Measurements from ENCODE around the gene GADL1.

GADL1 gene

DNA sequence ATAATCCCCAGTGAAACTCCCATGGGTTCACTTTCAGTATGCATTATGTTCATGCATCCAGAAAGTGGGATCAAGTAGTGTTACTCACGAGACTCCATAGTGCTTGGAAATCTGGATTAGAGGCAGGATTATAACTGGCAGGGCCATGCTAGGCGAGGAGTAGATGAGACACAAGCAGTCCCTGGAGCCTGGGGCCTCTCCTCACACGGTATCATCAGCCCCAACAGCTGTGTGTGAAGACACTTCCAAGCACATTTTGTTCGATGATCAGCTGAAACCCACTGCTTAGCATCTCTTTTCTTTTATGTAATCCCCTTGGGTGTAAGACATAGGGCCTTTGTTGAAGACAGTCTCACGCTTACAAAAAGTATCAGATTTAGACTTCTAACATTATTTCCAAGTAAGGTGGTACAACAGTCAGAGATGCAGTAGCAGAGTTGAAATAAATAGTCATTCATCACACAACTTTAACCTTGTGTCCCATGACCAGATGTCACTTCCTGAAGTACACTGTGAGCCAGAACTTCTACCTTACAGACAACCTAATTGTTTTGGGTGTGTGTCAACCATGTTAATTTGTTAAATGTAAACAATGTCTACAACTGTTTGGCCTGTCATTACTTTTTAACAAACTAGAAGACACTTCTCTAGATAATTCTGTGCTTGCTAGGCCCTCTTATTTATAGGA, 116.9 kb downstream of the GADL1 start:
- Histone ChIP-seq H3K9me3 (ENCODE audit: low read length) (no peaks in the 10 kb centered on the region), H2AFZ (ENCODE audit: low read depth, low read length) (no peak overlapping the region), H3K4me1 (ENCODE audit: insufficient read depth, low read length) (no peaks in the 10 kb centered on the region), H3K36me3 (ENCODE audit: insufficient read depth, low read length) (no peaks in the 10 kb centered on the region), H3K4me3 (ENCODE audit: low read length) (no peak overlapping the region), H3K27me3 (ENCODE audit: insufficient read depth, low read length) (no peaks in the 10 kb centered on the region)

DNA sequence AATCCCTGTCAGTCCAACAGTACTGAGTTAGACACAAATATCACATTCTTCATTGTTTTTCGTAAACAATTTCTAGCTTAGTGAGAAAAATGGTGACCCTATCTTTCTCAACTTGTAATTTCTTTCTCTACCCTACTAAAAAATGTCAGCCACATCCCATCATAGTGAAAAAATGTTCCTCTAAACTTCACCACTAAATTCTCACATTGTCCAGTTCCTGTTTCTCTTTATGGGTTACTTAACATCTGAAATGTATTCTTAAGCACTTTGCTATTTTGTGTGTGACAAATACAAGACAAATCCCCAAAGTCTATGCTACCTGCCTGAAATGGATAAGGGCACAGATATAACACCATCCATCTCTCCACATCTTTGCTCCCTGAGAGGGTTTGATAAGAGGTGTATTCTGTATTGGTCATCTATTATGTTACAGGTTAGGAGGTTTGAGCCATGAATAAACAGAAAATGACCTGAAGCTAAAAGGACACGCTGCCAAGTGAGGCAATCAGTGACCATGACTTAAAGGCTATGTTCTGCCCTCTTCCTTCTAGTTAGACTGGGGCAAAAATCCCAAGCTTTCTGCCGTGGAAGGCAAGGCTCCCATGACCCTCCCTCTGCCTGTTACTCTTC, 118.2 kb downstream of the GADL1 start:
- Histone ChIP-seq H2AFZ (ENCODE audit: low read depth, low read length) (no peak overlapping the region), H3K4me1 (ENCODE audit: insufficient read depth, low read length) (peaks cover 3% of the 10 kb centered on the region), H3K9me3 (ENCODE audit: low read length) (no peaks in the 10 kb centered on the region), H3K4me3 (ENCODE audit: low read length) (no peak overlapping the region), H3K36me3 (ENCODE audit: insufficient read depth, low read length) (no peaks in the 10 kb centered on the region), H3K27me3 (ENCODE audit: insufficient read depth, low read length) (no peaks in the 10 kb centered on the region)

DNA sequence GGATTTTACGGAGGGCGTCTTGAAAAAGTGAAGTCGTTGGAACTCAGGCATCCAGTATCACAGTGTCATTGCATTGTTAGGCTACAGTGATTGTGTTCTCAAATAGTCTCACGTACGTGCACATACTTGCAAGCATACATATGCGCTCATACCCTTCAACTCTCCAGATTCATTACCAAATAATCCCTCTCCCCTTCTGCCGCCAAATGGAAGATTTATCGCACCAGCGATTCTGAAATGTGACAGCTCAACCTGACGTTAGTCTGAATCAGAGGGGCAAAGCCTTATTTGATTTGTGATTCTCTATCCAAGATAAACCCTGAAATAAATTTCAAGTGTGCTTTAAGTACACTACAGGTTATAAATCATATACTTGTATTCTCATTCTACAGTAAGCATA, 119.4 kb downstream of the GADL1 start:
- Histone ChIP-seq H3K36me3 (ENCODE audit: insufficient read depth, low read length) (no peaks in the 10 kb centered on the region), H3K27me3 (ENCODE audit: insufficient read depth, low read length) (no peaks in the 10 kb centered on the region), H3K4me1 (ENCODE audit: insufficient read depth, low read length) (peaks cover 14% of the 10 kb centered on the region), H3K4me3 (ENCODE audit: low read length) (no peak overlapping the region), H3K9me3 (ENCODE audit: low read length) (no peaks in the 10 kb centered on the region), H2AFZ (ENCODE audit: low read depth, low read length) (no peak overlapping the region)

DNA sequence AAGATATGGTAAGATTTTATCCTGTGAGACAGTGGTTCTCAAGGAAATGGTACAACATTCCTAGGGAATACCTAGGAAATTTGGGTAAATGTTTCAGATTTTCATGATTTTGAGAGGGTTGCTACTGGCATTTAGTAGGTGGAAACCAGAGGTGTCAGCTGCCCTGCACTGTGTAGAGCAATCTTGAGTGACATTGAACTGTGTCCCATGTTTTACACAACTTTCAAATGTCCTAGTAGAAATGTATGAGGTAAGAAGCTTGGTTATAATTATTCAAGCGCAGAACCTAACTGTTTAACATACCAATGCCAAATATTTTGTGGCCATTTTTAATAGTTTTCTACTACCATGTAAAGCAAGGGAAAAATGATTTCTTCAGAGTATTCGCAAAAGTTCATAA, 120.4 kb downstream of the GADL1 start:
- Histone ChIP-seq H3K36me3 (ENCODE audit: insufficient read depth, low read length) (no peaks in the 10 kb centered on the region), H3K27me3 (ENCODE audit: insufficient read depth, low read length) (no peaks in the 10 kb centered on the region), H3K4me3 (ENCODE audit: low read length) (no peak overlapping the region)

DNA sequence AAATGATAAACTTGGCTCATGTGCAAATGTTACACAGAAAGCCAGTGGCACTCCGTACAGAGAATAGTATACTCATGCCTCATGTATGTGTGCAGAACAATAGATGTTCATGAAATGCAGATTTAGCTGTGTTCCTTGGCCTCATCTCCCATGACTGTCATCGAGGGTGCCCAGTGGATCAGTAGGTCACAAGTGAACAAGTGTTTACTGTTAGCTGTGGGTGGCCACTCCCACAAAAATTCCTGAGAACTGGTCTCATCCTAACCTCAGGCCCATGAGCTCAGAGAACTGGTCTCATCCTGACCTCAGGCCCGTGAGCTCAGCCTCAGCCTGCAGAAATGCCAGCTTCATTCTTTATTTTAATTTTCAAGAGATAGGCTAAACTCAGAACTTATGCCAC, 124.1 kb downstream of the GADL1 start:
- H3K4me3 ChIP-seq (ENCODE audit: low read length): no peak overlapping the region
- H3K4me1 ChIP-seq (ENCODE audit: insufficient read depth, low read length): peaks cover 14% of the 10 kb centered on the region
- H3K9me3 ChIP-seq (ENCODE audit: low read length): no peaks in the 10 kb centered on the region
- H2AFZ ChIP-seq (ENCODE audit: low read depth, low read length): no peak overlapping the region
- H3K36me3 ChIP-seq (ENCODE audit: insufficient read depth, low read length): no peaks in the 10 kb centered on the region
- no peaks in the 10 kb centered on the region for H3K27me3 ChIP-seq (ENCODE audit: insufficient read depth, low read length)

More for the DNA sequence above, 120.4 kb downstream of the GADL1 start:
- Histone ChIP-seq H3K4me1 (ENCODE audit: insufficient read depth, low read length) (peaks cover 14% of the 10 kb centered on the region), H2AFZ (ENCODE audit: low read depth, low read length) (no peak overlapping the region), H3K9me3 (ENCODE audit: low read length) (no peaks in the 10 kb centered on the region)

DNA sequence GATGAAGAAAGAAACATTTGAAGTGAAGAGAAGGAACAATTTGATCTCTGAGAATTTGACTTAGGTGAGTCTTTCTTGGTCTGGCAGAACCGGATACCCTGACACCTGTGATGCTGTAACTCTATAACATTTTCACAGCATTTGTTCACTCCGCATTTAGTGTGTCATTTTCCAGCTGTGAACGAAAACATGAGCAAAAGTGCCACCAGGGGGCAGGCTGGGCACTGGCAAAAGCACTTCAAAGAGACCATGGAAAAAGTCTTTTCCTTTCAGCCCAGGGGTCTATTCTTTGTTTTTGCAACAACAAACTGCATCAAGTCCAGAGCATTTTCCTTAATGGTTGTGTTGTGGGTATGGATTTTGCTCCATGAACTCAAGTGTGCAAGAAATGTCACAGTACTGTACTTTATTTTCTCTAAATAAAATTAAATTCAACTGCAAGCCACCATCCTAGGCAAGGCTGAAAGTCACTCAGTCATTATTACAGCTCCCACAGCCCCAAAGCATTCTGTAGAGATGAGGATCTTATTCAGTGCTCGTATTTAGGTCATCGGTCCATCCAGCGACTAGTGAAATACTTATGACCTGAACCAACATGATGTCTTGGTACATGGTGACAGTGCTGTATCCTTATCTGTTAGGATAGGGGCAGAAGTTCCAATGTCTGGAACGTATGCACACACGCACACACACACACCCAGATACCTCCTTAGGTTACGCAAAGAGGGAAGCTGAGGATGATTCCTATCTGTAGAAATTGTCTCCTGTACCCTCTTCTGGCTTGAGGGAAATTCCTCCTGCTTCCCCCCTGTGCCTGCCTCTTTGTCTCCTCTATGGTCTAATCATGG, 125.5 kb downstream of the GADL1 start:
- H3K36me3 ChIP-seq (ENCODE audit: insufficient read depth, low read length): no peaks in the 10 kb centered on the region
- H3K4me3 ChIP-seq (ENCODE audit: low read length): no peak overlapping the region
- no peaks in the 10 kb centered on the region for H3K27me3 ChIP-seq (ENCODE audit: insufficient read depth, low read length)
- no peak overlapping the region for H2AFZ ChIP-seq (ENCODE audit: low read depth, low read length)
- H3K4me1 ChIP-seq (ENCODE audit: insufficient read depth, low read length): peaks cover 14% of the 10 kb centered on the region
- H3K9me3 ChIP-seq (ENCODE audit: low read length): no peaks in the 10 kb centered on the region

DNA sequence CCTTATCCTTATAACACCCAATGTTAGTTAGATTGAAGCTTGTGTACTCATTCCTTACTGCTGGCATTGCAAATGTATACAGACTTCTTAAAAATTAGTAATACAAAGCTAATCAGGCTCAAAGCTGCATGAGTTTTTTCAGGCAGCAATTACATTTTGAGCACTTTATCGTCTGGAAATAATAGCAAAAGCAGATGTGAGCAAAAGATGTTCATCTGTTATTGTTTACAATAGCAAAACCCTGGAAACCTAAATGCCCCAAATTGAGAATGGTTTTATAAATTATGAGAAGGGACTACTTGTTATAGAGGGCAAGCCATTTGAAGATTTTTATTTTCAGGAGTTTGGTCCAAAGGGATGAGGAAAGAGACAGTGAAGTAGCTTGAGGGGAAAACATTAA, 126.4 kb downstream of the GADL1 start:
- no peaks in the 10 kb centered on the region for H3K9me3 ChIP-seq (ENCODE audit: low read length)
- H2AFZ ChIP-seq (ENCODE audit: low read depth, low read length): no peak overlapping the region
- H3K4me1 ChIP-seq (ENCODE audit: insufficient read depth, low read length): peaks cover 14% of the 10 kb centered on the region

DNA sequence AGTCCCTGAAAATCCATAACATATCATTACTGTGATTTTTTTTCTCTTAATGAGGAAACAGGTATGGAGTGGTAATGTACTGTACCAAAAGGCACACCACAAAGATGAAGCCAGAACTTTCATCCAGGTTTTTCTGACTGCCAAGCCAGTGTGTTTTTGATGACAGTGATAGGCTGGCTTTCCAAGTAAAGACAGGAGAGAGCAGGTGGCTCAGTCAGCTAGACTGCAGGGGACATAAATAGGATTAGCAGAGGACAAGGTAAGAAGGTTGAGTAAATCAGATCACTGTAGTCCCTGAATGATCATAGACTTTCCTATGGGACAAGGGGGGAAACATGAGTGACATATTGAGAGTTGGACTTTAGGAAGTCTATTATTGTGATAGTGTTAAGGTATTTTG, 127.9 kb downstream of the GADL1 start:
- Histone ChIP-seq H3K4me1 (ENCODE audit: insufficient read depth, low read length) (peaks cover 11% of the 10 kb centered on the region), H3K9me3 (ENCODE audit: low read length) (no peaks in the 10 kb centered on the region)

More for the DNA sequence above, 126.4 kb downstream of the GADL1 start:
- Histone ChIP-seq H3K36me3 (ENCODE audit: insufficient read depth, low read length) (no peaks in the 10 kb centered on the region), H3K27me3 (ENCODE audit: insufficient read depth, low read length) (no peaks in the 10 kb centered on the region), H3K4me3 (ENCODE audit: low read length) (no peak overlapping the region)

DNA sequence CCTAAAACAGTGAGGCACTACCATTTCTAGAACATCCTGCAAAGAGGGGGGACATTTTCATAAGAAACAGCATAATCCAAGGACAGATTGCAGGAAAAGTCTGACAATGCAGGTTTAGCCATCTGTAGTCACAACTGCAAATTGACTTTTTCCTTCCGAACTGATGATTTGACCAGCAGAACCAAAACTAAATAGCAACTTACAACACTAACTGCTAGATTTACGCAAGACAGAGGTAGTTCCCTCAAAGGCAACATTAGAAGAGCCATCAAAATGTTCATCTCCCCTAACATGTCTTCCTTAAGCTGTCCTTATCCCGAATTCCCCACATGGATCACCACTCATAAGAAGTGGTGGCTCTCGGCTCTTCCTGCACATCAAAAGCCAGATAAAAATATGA, 129.6 kb downstream of the GADL1 start:
- Histone ChIP-seq H2AFZ (ENCODE audit: low read depth, low read length) (no peak overlapping the region), H3K9me3 (ENCODE audit: low read length) (no peaks in the 10 kb centered on the region), H3K27me3 (ENCODE audit: insufficient read depth, low read length) (no peaks in the 10 kb centered on the region), H3K36me3 (ENCODE audit: insufficient read depth, low read length) (no peaks in the 10 kb centered on the region), H3K4me3 (ENCODE audit: low read length) (no peak overlapping the region), H3K4me1 (ENCODE audit: insufficient read depth, low read length) (no peaks in the 10 kb centered on the region)

More for the DNA sequence above, 127.9 kb downstream of the GADL1 start:
- no peak overlapping the region for H3K4me3 ChIP-seq (ENCODE audit: low read length)
- H2AFZ ChIP-seq (ENCODE audit: low read depth, low read length): no peak overlapping the region
- H3K27me3 ChIP-seq (ENCODE audit: insufficient read depth, low read length): no peaks in the 10 kb centered on the region
- no peaks in the 10 kb centered on the region for H3K36me3 ChIP-seq (ENCODE audit: insufficient read depth, low read length)

DNA sequence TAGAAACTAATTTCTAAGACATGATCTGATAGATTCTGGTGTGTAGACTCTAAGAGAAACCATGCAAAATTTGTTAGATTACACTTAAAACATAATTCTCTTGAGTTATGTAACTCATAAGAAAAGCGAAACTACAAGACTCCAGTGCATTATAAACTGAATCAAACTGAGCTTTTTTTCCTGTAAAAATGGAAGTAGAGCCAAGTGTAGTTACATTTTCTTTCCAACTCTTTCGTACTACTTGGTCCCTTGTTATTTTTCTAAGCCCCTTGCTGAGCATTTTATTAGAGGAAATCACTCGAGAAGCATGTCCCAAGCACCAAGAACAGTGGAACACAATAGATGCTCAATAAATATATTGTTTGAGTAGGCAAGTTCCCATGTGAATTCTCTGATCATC, 130.2 kb downstream of the GADL1 start:
- Histone ChIP-seq H3K9me3 (ENCODE audit: low read length) (no peaks in the 10 kb centered on the region), H3K4me1 (ENCODE audit: insufficient read depth, low read length) (no peaks in the 10 kb centered on the region), H2AFZ (ENCODE audit: low read depth, low read length) (no peak overlapping the region), H3K27me3 (ENCODE audit: insufficient read depth, low read length) (no peaks in the 10 kb centered on the region), H3K4me3 (ENCODE audit: low read length) (no peak overlapping the region), H3K36me3 (ENCODE audit: insufficient read depth, low read length) (no peaks in the 10 kb centered on the region)

DNA sequence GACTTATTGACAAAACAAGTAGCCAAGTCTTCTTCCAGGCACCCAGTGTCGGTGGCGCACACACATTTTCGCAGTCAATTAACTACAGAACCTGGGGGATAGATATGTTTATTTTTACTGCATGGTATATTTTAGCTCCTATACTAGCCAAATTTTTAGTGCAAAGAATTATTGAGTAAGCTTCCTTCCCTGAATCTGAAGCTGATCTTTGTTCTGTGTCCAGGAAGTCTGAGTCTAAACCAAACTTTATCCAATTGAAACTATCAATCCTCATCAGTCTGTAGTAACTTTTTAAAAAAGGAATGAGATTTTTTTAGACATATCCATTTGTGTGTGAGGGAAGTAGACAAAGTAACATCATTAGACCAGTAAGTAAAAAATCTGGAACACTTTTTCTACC, 133.1 kb downstream of the GADL1 start:
- Histone ChIP-seq H3K4me3 (ENCODE audit: low read length) (no peak overlapping the region), H3K9me3 (ENCODE audit: low read length) (no peaks in the 10 kb centered on the region), H3K4me1 (ENCODE audit: insufficient read depth, low read length) (no peaks in the 10 kb centered on the region), H3K27me3 (ENCODE audit: insufficient read depth, low read length) (no peaks in the 10 kb centered on the region), H3K36me3 (ENCODE audit: insufficient read depth, low read length) (no peaks in the 10 kb centered on the region), H2AFZ (ENCODE audit: low read depth, low read length) (no peak overlapping the region)

DNA sequence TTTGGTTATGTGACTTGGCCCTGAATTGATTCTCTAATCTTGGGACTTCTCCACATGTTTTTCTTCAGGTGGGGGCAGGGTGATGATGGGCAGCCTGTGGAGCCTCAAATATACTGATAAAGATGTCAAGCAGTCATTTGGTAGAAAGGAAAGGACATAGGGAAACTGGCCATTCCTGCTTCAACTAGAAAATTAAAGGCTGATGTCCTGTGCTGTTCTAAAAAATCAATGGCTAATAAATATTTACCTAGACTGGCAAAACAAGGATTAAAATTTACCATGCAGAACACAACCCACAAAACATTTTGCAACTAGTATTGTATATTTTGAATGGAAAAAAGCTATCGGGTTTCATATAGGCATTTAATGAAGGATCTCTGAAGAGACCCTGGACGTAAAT, 133.7 kb downstream of the GADL1 start:
- no peaks in the 10 kb centered on the region for H3K36me3 ChIP-seq (ENCODE audit: insufficient read depth, low read length)
- no peaks in the 10 kb centered on the region for H3K9me3 ChIP-seq (ENCODE audit: low read length)
- no peak overlapping the region for H2AFZ ChIP-seq (ENCODE audit: low read depth, low read length)
- H3K27me3 ChIP-seq (ENCODE audit: insufficient read depth, low read length): no peaks in the 10 kb centered on the region
- no peaks in the 10 kb centered on the region for H3K4me1 ChIP-seq (ENCODE audit: insufficient read depth, low read length)
- no peak overlapping the region for H3K4me3 ChIP-seq (ENCODE audit: low read length)

DNA sequence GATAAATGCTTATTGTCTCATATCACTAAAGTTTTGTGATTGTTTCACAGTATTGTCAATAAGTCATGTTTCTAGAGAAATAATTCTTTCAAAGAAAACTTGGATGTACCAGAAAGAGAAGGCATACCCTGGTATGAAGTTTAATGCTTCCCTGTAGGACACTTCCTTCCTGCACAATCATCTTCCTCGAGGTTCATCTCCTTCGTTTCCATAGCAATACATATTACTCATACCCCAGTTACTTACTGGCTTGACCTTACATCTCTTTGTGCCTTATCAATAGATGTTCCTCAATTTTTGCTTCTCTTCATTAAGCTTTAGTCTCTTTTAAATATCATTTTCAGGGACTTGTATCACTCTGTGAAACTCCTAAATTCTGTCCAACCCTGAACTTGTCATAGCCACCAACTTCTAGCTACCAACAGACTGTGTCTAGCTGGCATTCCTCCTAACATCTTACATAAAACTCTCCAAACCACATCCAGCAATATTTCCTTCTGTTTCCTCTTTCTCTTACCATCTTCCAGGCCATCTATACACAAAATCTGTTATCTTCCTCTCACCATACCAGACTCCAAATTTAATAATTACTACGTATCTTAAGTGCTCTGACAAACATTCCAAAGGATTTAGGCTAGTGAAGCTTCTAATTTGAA, 134.3 kb downstream of the GADL1 start:
- Histone ChIP-seq H3K36me3 (ENCODE audit: insufficient read depth, low read length) (no peaks in the 10 kb centered on the region), H3K4me1 (ENCODE audit: insufficient read depth, low read length) (no peaks in the 10 kb centered on the region), H2AFZ (ENCODE audit: low read depth, low read length) (no peak overlapping the region), H3K9me3 (ENCODE audit: low read length) (no peaks in the 10 kb centered on the region), H3K4me3 (ENCODE audit: low read length) (no peak overlapping the region), H3K27me3 (ENCODE audit: insufficient read depth, low read length) (no peaks in the 10 kb centered on the region)
